Measurements from ENCODE around the gene EEF2.
"Not testable (repeated sequence)": the region's sequence is repeated elsewhere in the genome, so short reads cannot be mapped to it uniquely, and the experiment has no call there.

EEF2 gene

DNA sequence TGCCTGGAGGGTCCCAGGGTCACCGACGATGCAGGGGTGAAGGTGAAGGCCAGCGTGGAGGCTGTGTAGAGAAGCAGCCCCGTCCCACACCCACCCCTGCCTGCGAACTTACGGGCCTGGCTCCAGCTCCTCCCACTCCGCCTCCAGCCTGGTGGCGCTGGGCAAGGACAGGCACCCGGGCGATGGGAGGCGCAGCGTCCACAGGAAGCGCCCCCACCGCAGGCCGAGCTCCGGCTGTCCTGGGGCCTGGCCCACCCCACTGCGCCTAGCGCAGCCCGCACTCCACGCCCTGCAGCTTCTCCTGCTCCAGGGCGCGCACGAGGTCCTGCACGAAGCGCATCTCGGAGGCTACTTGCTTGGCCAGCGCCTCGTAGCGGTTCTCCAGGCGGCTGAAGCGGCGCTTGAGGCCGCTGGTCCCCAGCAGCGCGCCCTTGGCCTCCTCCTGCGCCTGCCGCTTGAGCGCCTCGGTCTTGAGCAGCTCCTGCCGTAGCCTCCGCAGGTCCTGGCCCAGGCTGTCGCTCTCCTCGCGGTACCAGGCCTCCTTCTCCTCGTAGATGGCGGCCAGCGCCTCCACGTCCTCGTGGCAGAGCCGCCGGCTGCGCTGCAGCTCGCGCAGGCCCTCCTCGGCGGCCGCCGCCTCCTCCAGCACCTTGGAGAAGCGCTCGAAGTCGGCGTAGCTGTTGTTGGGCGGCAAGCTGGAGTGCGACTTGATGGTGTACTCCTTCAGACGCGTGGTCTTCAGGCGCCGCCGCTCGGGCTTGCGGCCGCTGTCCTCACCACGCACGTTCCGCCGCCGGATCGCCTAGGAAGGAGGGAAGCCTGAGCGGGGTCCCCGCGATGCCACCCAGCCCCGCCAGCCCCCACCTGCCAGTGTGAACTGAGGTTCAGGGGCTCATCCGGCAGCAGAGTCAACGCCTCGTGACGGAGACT, 26.2 kb downstream of the EEF2 start:
- H3K9me3 ChIP-seq (ENCODE audit: low read length): no peaks in the 10 kb centered on the region
- H3K4me1 ChIP-seq (ENCODE audit: insufficient read depth, low read length): peaks cover 3% of the 10 kb centered on the region
- no peak overlapping the region for H3K9ac ChIP-seq (ENCODE audit: low read length)
- no peak overlapping the region for H3K4me3 ChIP-seq (ENCODE audit: low read depth in 1 of 2, low read length in 2 of 2)
- no peaks in the 10 kb centered on the region for H3K27me3 ChIP-seq (ENCODE audit: control insufficient read depth in 1 of 2, insufficient read depth in 2 of 2, low read length in 2 of 2)
- H3K27ac ChIP-seq (ENCODE audit: low read depth, low read length): no peak overlapping the region
- H3K36me3 ChIP-seq (ENCODE audit: insufficient read depth, low read length): peaks cover 62% of the 10 kb centered on the region

DNA sequence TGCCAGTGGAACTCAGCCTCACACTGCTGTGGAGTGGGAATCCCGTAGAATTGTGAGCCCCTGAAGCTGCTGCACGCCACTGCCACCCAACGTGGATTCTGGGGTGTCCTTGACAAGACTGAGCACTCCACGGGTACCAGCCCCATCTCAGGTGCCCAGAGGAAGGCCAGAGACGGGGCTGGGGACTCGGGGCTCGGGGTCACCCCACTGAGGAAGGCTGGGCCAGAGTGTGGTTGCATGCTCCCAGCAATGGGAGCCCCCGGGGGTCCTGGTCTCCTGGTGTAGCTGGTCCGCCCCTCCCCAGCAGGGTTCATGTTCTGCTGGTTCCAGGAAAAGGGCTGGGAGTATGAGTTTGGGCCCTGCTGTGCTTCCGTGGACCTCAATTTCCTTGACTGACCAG, 29.6 kb downstream of the EEF2 start:
- Histone ChIP-seq H3K36me3 (ENCODE audit: insufficient read depth, low read length) (peaks cover 32% of the 10 kb centered on the region), H3K9me3 (ENCODE audit: low read length) (no peaks in the 10 kb centered on the region), H3K4me1 (ENCODE audit: insufficient read depth, low read length) (peaks cover 15% of the 10 kb centered on the region), H3K9ac (ENCODE audit: low read length) (no peak overlapping the region), H3K4me3 (ENCODE audit: low read depth in 1 of 2, low read length in 2 of 2) (no peak overlapping the region), H3K27me3 (ENCODE audit: control insufficient read depth in 1 of 2, insufficient read depth in 2 of 2, low read length in 2 of 2) (no peaks in the 10 kb centered on the region), H3K27ac (ENCODE audit: low read depth, low read length) (no peak overlapping the region)

DNA sequence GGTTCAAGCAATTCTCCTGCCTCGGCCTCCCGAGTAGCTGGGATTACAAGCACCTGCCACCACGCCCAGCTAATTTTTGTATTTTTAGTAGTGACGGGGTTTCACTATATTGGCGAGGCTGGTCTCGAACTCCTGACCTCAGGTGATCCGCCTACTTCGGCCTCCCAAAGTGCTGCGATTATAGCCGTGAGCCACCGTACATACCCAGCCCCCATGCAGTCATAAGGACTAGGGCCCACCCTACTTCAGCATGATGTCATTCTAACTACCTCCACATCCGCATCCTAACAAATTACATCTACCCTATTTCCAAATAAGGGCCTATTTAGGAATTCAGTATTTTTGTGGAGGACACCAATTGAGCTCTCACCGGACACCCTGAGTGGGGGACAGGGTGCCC, 30.0 kb downstream of the EEF2 start:
- not testable (repeated sequence) for H3K9me3 ChIP-seq (ENCODE audit: low read length); H3K9ac ChIP-seq (ENCODE audit: low read length); H3K4me3 ChIP-seq (ENCODE audit: low read depth in 1 of 2, low read length in 2 of 2); H3K27ac ChIP-seq (ENCODE audit: low read depth, low read length); H3K27me3 ChIP-seq (ENCODE audit: control insufficient read depth in 1 of 2, insufficient read depth in 2 of 2, low read length in 2 of 2)
- H3K36me3 ChIP-seq (ENCODE audit: insufficient read depth, low read length): peaks cover 28% of the 10 kb centered on the region
- peaks cover 19% of the 10 kb centered on the region for H3K4me1 ChIP-seq (ENCODE audit: insufficient read depth, low read length)

DNA sequence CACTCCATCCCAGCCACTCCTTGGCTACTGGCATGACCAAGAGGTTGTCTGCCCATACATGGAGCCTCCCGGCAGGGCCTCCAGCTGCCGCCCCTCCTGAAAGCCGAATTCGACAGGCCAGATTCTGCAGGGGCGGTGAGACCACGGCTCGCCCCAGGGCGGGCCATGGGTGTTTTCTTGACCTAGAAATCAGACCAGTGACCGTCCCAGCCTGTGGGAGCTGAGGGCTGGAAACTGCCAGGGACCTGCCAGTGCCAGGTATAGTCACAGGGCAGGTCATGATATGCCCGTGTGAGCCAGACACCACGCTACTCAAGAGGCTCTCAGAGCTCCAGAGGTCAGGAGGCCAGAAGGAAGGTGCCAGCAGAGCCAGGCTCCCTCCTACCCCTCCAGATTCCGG, 31.2 kb downstream of the EEF2 start:
- Histone ChIP-seq H3K4me1 (ENCODE audit: insufficient read depth, low read length) (peaks cover 19% of the 10 kb centered on the region), H3K27me3 (ENCODE audit: control insufficient read depth in 1 of 2, insufficient read depth in 2 of 2, low read length in 2 of 2) (no peaks in the 10 kb centered on the region), H3K9ac (ENCODE audit: low read length) (no peak overlapping the region), H3K27ac (ENCODE audit: low read depth, low read length) (peak overlapping the region; percentile 21), H3K9me3 (ENCODE audit: low read length) (no peaks in the 10 kb centered on the region), H3K4me3 (ENCODE audit: low read depth in 1 of 2, low read length in 2 of 2) (no peak overlapping the region), H3K36me3 (ENCODE audit: insufficient read depth, low read length) (peaks cover 16% of the 10 kb centered on the region)

DNA sequence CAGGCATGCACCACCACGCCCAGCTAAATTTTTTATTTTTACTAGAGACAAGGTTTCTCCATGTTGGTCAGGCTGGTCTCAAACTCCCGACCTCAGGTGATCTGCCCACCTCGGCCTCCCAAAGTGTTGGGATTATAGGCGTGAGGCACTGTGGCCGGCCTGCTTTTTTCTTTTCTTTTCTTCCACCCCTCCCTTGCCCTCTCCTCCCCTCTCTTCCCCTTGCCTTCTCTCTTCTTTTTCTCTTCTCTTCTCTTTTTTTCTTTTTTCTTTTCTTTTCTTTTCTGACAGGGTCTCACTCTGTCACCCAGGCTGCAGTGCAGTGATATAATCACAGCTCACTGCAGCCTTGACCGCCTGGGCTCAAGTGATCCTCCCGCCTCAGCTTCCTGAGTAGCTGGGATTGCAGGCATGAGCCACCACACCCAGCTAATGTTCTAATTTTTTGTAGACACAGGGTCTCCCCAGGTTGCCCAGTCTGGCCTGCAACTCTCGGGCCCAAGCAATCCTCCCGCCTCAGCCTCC, 32.4 kb downstream of the EEF2 start:
- H3K4me1 ChIP-seq (ENCODE audit: insufficient read depth, low read length): peaks cover 19% of the 10 kb centered on the region
- H3K27ac ChIP-seq (ENCODE audit: low read depth, low read length): peak overlapping the region; percentile 51
- H3K36me3 ChIP-seq (ENCODE audit: insufficient read depth, low read length); H3K9ac ChIP-seq (ENCODE audit: low read length); H3K27me3 ChIP-seq (ENCODE audit: control insufficient read depth in 1 of 2, insufficient read depth in 2 of 2, low read length in 2 of 2); H3K4me3 ChIP-seq (ENCODE audit: low read depth in 1 of 2, low read length in 2 of 2); H3K9me3 ChIP-seq (ENCODE audit: low read length): not testable (repeated sequence)

DNA sequence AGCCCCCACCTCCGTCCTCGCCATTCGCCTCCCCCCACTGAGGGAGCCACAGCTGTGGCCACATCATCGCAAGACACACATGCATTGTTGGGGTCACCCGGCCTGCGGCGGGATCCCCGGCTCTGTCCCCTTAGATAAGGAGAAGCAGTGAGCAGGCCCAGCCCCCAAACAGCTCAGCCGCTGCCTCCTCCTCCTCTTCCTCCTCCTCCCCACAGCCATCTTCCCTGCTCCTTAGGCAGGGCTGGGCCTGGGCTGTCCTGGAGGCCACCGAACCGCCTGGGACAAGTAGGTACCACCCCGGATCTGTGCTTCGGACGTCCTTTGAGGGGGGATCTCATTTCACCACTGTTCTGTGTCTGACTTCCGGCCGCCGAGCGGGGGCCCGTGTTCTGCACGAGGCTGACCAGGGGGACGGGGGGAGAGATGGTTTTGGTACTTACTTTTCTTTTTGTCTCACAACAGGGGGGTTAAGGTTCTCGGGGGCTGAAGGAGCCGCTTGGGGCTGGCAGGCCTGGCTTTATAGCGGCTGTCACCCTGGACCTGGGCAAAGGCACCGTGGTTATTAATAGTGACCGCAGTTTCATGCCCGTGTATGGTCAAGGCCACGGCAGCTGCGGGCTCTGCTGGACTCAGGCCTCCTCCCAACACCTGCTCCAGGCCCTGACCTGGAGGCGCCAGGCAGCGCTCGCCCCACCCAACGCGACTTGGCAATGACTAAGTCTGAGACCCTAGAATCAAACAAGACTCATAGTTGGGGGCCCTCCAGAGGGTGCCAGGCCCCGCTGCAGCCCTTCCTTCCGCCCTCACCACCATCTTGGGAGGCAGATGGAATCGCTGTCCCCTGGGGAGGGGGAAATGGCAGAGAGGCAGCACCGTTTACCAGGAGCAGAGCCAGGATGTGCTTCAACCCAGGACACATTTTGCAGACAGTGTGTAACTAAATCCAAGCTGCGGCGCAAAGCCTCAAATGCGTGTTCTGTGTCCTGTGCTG, 34.1 kb downstream of the EEF2 start:
- Histone ChIP-seq H3K27me3 (ENCODE audit: control insufficient read depth in 1 of 2, insufficient read depth in 2 of 2, low read length in 2 of 2) (no peaks in the 10 kb centered on the region), H3K9ac (ENCODE audit: low read length) (peak overlapping the region; percentile 17), H3K27ac (ENCODE audit: low read depth, low read length) (peak overlapping the region; percentile 80), H3K4me1 (ENCODE audit: insufficient read depth, low read length) (peaks cover 19% of the 10 kb centered on the region), H3K36me3 (ENCODE audit: insufficient read depth, low read length) (peaks cover 5% of the 10 kb centered on the region), H3K9me3 (ENCODE audit: low read length) (no peaks in the 10 kb centered on the region), H3K4me3 (ENCODE audit: low read depth in 1 of 2, low read length in 2 of 2) (peak overlapping the region in 1 of 2 donors; percentile 41)

DNA sequence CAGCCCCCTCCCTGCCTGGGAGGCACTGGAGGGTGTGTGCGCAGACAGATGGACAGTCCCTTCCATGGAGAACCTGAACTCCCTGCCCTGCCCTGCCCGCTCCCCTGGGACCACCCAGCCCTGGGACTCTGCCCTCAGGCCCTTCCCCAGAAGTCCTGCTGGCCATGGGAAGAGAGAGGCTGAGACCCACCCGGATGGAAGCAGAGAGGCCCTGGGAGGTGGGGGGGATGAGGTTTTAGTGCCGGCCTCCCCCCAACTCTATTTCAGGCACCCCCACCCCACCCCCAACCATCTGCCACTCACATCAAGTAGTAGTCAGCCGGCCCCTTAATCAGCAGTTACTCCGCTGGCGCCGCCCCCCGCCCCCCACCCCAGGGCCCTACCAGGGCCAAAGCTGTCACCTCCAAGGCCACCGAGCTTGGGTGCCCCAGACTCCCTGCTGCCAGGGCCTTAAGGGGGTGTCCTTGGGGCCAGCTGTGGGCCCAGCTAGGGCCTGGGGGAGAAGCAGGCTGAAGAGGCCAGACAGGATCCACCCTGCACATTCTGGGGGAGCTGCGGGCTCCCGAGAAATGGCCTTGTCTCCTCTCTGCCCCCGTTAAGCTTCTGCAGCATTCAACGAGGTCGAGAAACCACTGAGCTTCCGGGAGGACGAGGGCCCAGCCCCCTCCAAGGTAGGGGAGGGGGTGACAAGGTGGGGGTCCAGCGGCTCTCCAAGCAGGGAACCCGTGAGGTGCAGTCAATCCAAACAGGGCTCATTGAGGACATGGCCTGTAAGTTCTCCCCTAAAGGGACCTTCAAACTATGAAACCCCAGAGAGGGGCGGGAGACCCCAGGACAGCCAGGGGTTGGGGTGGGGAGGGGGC, 35.0 kb downstream of the EEF2 start:
- Histone ChIP-seq H3K4me1 (ENCODE audit: insufficient read depth, low read length) (peaks cover 19% of the 10 kb centered on the region), H3K9me3 (ENCODE audit: low read length) (no peaks in the 10 kb centered on the region), H3K27ac (ENCODE audit: low read depth, low read length) (peak overlapping the region; percentile 80), H3K27me3 (ENCODE audit: control insufficient read depth in 1 of 2, insufficient read depth in 2 of 2, low read length in 2 of 2) (no peaks in the 10 kb centered on the region), H3K36me3 (ENCODE audit: insufficient read depth, low read length) (no peaks in the 10 kb centered on the region), H3K9ac (ENCODE audit: low read length) (no peak overlapping the region), H3K4me3 (ENCODE audit: low read depth in 1 of 2, low read length in 2 of 2) (no peak overlapping the region)

DNA sequence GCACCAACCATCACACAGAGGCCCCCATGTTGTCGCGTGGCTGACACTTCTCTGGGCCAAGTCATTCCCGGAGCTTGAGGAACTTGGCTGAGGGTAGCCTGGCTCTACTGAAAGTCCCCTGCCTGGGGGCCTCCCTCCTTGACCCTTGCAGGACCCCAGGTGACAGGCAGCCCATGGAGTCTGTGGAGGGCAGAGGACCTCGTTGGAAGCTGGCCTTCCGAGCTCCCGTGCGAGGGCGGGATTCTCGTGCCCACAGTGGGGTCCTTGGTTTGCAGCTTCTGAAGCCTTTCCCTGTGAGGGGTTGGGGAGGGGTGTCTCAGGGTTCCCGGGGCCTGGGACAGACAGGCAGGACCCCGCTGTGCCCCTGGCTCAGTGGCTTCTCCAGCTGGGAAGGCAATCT, 36.0 kb downstream of the EEF2 start:
- Histone ChIP-seq H3K4me1 (ENCODE audit: insufficient read depth, low read length) (peaks cover 18% of the 10 kb centered on the region), H3K9ac (ENCODE audit: low read length) (no peak overlapping the region), H3K27ac (ENCODE audit: low read depth, low read length) (no peak overlapping the region)

DNA sequence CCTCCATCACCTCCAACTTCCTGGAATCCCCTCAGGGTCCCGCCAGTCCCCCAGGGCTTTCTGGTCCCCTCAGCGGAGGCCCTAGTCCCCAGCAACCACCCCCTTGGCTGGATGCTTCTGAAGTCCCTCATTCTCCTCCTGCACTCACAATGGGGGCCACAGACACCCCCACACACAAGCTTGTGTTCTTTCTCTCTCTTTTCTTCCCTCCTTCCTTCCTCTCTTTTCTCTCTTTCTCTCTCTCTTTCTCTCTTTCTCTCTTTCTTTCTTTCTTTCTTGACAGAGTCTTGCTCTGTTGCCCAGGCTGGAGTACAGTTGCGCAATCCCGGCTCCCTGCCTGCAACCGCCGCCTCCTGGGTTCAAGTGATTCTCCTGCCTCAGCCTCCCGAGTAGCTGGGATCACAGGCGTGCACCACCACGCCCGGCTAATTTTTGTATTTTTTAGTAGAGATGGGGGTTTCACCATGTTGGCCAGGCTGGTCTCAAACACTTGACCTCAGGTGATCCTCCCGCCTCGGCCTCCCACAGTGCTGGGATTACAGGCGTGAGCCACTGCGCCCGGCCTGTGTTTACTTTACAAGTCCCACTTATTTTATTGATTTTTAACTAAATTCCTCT, 37.8 kb downstream of the EEF2 start:
- H3K9ac ChIP-seq (ENCODE audit: low read length); H3K27ac ChIP-seq (ENCODE audit: low read depth, low read length); H3K4me3 ChIP-seq (ENCODE audit: low read depth in 1 of 2, low read length in 2 of 2); H3K27me3 ChIP-seq (ENCODE audit: control insufficient read depth in 1 of 2, insufficient read depth in 2 of 2, low read length in 2 of 2); H3K9me3 ChIP-seq (ENCODE audit: low read length); H3K36me3 ChIP-seq (ENCODE audit: insufficient read depth, low read length): not testable (repeated sequence)
- H3K4me1 ChIP-seq (ENCODE audit: insufficient read depth, low read length): peaks cover 14% of the 10 kb centered on the region

More for the DNA sequence above, 36.0 kb downstream of the EEF2 start:
- Histone ChIP-seq H3K36me3 (ENCODE audit: insufficient read depth, low read length) (no peaks in the 10 kb centered on the region), H3K27me3 (ENCODE audit: control insufficient read depth in 1 of 2, insufficient read depth in 2 of 2, low read length in 2 of 2) (no peaks in the 10 kb centered on the region), H3K9me3 (ENCODE audit: low read length) (no peaks in the 10 kb centered on the region), H3K4me3 (ENCODE audit: low read depth in 1 of 2, low read length in 2 of 2) (no peak overlapping the region)

DNA sequence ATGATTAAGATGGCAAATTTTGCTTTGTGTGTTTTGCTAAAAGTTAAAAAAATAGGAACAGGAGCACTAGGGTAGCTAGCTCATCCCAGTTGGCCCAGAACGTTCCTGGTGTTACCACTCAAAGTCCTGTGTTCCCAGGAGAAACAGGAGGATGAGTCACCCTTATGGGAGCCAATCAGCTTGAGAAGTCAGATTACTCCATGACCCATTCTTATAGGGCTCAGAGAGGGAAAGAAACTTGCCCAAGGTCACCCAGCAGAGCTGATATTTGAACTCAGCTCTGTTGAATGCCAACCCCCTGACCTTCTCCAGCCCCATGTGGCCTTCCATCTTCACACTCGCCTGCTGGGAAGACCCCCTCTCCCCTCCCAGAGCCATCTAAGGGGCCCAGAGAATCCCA, 39.4 kb downstream of the EEF2 start:
- H3K36me3 ChIP-seq (ENCODE audit: insufficient read depth, low read length): no peaks in the 10 kb centered on the region
- H3K27me3 ChIP-seq (ENCODE audit: control insufficient read depth in 1 of 2, insufficient read depth in 2 of 2, low read length in 2 of 2): no peaks in the 10 kb centered on the region
- no peak overlapping the region for H3K27ac ChIP-seq (ENCODE audit: low read depth, low read length)
- H3K9ac ChIP-seq (ENCODE audit: low read length): no peak overlapping the region
- H3K4me1 ChIP-seq (ENCODE audit: insufficient read depth, low read length): peaks cover 5% of the 10 kb centered on the region
- H3K4me3 ChIP-seq (ENCODE audit: low read depth in 1 of 2, low read length in 2 of 2): no peak overlapping the region
- H3K9me3 ChIP-seq (ENCODE audit: low read length): no peaks in the 10 kb centered on the region

All from muscle layer of colon (tissue), 2 donors.